ENCODE measurements around the gene C2.

- TF ChIP-seq, protein P1, sequence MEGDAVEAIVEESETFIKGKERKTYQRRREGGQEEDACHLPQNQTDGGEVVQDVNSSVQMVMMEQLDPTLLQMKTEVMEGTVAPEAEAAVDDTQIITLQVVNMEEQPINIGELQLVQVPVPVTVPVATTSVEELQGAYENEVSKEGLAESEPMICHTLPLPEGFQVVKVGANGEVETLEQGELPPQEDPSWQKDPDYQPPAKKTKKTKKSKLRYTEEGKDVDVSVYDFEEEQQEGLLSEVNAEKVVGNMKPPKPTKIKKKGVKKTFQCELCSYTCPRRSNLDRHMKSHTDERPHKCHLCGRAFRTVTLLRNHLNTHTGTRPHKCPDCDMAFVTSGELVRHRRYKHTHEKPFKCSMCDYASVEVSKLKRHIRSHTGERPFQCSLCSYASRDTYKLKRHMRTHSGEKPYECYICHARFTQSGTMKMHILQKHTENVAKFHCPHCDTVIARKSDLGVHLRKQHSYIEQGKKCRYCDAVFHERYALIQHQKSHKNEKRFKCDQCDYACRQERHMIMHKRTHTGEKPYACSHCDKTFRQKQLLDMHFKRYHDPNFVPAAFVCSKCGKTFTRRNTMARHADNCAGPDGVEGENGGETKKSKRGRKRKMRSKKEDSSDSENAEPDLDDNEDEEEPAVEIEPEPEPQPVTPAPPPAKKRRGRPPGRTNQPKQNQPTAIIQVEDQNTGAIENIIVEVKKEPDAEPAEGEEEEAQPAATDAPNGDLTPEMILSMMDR (IDR thresholded peaks at IDR 0.05), result no peak
- no peak for TF ChIP-seq SP1 (CRISPR knock-in tag; conservative IDR thresholded peaks at IDR 0.05)
- no peak for TF ChIP-seq PRRX2 (CRISPR knock-in tag; IDR thresholded peaks at IDR 0.05)
- TF ChIP-seq ATF3 (CRISPR knock-in tag; conservative IDR thresholded peaks at IDR 0.05), result no peak
- TF ChIP-seq GTF2I (CRISPR knock-in tag; conservative IDR thresholded peaks at IDR 0.05), result no peak
- no peak for TF ChIP-seq TEAD4 (CRISPR knock-in tag; IDR thresholded peaks at IDR 0.05)
- TF ChIP-seq, protein P2, sequence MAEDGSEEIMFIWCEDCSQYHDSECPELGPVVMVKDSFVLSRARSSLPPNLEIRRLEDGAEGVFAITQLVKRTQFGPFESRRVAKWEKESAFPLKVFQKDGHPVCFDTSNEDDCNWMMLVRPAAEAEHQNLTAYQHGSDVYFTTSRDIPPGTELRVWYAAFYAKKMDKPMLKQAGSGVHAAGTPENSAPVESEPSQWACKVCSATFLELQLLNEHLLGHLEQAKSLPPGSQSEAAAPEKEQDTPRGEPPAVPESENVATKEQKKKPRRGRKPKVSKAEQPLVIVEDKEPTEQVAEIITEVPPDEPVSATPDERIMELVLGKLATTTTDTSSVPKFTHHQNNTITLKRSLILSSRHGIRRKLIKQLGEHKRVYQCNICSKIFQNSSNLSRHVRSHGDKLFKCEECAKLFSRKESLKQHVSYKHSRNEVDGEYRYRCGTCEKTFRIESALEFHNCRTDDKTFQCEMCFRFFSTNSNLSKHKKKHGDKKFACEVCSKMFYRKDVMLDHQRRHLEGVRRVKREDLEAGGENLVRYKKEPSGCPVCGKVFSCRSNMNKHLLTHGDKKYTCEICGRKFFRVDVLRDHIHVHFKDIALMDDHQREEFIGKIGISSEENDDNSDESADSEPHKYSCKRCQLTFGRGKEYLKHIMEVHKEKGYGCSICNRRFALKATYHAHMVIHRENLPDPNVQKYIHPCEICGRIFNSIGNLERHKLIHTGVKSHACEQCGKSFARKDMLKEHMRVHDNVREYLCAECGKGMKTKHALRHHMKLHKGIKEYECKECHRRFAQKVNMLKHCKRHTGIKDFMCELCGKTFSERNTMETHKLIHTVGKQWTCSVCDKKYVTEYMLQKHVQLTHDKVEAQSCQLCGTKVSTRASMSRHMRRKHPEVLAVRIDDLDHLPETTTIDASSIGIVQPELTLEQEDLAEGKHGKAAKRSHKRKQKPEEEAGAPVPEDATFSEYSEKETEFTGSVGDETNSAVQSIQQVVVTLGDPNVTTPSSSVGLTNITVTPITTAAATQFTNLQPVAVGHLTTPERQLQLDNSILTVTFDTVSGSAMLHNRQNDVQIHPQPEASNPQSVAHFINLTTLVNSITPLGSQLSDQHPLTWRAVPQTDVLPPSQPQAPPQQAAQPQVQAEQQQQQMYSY (CRISPR knock-in tag; IDR thresholded peaks at IDR 0.05), result no peak
Observed at GRCh38 chr6:31930962-31931361, 3.4 kb downstream of the C2 start.
